NCI-H2227 (cell line): ENCODE data around the gene NGEF.
A peak's percentile ranks its signal among the peaks of the same experiment; 100 is the strongest.
"Not testable (repeated sequence)": the region's sequence is repeated elsewhere in the genome, so short reads cannot be mapped to it uniquely, and the experiment has no call there.

Experiments
- DNase-seq: peaks from one replicate; lab custom pipeline; 2025; ENCODE audit not compliant: unreplicated experiment; lab: John Stamatoyannopoulos, UW

NGEF gene

DNA sequence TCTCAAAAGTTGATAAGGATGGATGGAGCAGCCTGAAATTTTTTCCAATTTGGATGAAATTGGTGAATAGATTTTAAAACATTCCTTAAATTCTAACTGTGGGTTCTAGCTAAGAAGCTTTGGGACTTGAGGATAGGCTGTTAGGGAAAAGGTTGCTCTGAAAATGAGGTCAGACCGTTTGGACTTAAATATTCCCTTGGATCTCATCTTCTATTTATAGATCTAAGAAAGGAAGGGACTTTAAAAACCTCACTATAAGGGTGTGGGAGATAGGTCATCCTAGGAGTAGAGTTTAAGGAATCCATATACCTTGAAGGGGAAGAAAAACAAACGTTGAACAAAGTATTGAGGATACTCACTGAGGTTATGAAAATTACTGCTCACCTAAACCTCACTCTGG, 160.4 kb downstream of the NGEF start:
- DNase-seq, result no peak

DNA sequence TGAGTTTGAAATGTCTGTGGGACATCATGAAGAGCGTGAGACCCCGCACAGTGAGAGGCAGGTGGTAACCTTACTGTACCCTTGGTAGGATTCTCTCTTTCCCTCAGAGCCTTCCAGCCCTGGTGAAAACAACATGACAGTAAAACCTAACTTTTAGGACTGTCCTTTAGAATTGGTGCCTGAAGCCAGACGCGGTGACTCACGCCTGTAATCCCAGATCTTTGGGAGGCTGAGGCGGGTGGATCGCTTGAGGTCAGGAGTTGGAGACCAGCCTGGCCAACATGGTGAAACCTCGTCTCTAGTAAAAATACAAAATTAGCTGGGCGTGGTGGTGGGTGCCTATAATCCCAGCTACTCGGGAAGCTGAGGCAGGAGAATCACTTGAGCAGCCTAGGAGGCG, 161.0 kb downstream of the NGEF start:
- not testable (repeated sequence) for DNase-seq

GRCh38 chr2:232850039-232850438, 163.0 kb downstream of the NGEF start:
- no peak for DNase-seq

DNA sequence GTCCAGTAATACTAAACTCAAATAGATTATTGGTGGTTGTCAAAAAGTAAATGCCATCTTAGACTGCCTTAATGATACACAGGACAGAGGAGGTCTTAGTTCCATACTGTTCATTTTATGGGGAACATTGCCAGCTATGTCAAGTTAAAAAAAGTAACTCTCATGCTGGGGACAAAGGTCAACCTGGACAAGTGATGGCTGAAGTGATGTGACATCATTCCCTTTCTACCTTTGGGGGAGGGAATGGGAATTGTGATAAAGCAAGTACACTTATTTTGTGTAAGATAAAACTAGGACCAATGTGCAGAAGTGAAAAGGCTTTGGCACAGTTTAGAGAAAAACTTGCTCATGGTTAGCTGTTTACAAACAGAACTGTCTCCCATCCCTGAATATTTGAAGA, 167.0 kb downstream of the NGEF start:
- no peak for DNase-seq

- DNase-seq, result peak; percentile 3
Observed at GRCh38 chr2:232843834-232844233, 169.2 kb downstream of the NGEF start.

- no peak for DNase-seq
Observed at GRCh38 chr2:232842689-232843088, 170.4 kb downstream of the NGEF start.

GRCh38 chr2:232839411-232840079, 173.5 kb downstream of the NGEF start:
- no peak for DNase-seq

DNA sequence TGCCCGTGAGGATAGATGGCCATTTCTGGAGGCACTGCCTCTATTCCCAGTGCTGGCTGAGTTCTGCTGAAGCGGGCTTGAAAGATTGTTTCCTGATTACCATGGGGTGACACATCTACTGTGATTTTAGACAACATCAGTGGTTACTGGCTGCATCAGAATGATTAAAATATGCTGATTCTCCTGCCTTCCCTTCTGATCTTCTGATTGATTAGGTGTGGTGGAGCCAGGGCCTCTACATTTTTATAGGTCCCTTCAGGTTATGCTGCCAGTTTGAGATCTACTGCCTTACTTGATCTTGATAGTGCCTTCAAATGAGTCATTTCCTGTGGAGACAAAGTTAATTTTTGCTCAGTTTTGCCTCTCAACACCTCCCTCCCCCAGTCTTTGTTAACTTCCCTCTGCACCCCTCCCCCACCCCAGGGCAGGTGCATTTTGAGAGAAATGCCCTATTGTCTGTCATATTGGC, 174.6 kb downstream of the NGEF start:
- DNase-seq, result no peak

- no peak for DNase-seq
Observed at GRCh38 chr2:232836934-232837333, 176.1 kb downstream of the NGEF start.

DNA sequence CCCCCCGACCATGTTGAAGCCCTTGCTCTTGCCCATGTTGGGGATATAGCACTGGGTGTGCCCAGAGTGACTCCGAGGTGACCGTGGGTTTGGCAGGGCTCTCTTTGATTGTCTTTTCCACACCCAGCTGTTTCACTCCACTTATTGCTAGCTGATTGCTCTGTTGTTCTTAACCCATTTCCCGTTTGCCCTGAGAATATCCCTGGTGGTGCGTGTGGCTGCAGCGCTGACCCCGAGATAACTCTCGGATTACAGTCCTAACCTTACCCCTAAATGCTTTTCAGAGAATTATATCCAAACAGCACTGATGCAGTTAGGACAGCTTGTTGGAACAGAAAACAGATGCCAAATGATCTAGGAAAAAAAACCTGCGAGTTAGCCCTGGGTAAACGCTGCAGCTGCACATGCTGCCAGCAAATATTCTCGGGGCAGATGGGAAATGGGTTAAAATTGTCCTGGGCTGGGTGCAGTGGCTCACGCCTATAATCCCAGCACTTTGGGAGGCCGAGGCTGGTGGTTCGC, 177.3 kb downstream of the NGEF start:
- no peak for DNase-seq

DNA sequence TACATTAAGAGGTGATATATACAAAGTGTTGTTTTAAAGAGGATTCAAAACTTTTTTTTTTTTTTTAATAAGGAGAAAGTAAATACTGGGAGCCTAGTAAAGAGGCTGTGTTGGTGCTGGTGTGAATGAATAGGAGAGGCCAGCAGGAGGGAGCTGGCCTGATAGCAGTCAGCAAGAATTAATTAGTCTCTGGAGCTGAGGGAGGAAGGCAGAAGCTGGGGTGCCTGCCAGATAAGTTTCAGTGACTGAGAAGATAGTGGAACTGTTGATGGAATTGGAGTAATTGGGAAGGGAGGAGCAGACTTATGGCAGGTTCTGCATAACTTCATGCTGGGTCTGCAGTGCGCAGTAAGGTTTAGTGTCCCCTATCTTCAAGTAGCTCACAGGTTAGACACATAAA, 179.2 kb downstream of the NGEF start:
- DNase-seq, result no peak

GRCh38 chr2:232831496-232831895, 181.6 kb downstream of the NGEF start:
- DNase-seq, result no peak

DNA sequence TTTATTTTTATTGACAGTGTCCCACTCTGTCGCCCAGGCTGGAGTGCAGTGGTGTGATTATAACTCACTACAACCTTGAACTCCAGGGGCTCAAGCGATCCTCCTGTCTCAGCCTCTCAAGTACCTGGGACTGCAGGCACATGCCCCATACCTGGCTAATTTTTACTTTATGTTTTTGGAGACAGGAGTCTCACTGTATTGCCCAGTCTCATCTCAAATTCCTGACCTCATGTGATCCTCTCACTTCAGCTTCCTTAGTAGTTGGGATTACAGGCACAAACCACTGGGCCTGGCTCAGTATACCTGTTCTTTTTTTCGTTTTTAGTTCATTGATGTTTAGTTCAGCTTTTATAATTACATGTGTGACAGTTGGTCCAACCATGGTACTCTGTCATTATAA, 183.1 kb downstream of the NGEF start:
- no peak for DNase-seq
